Calu3 (cell line): Measurements from ENCODE around the gene TNFSF10. TPM values are rescaled to one million over a fixed set of nuclear protein-coding genes. Genes with fewer than 3 reads are reported as not detected.

ENCODE experiments used
- BruUV-seq: library from RNA; stranded (reverse); fragments of 400-500 nt; replicated peaks from 2 replicates; lab custom pipeline; 2021; lab: Mats Ljungman, UMichigan
- CTCF ChIA-PET: fragments of 300-600 bp; sonication (Branson Sonifier 250); formaldehyde crosslinking; loops from one replicate; lab custom pipeline; 2022; ENCODE audit warnings: antibody characterized with exemption; lab: Charles Lee
- DNase-seq: peaks from one replicate; pipeline ENCODE4 v3.0.0; 2022
- H3K27ac Mint-ChIP-seq: one replicate; pipeline ENCODE4 v1.8.0; 2022; ENCODE audit warnings: mixed read lengths; ENCODE audit not compliant: unreplicated experiment
- H3K27me3 Mint-ChIP-seq: one replicate; pipeline ENCODE4 v1.8.0; 2022; ENCODE audit warnings: mixed read lengths; ENCODE audit not compliant: unreplicated experiment
- H3K36me3 Mint-ChIP-seq: one replicate; pipeline ENCODE4 v1.8.0; 2022; ENCODE audit warnings: mild to moderate bottlenecking, moderate library complexity, mixed read lengths; ENCODE audit not compliant: insufficient read depth, unreplicated experiment
- H3K4me1 Mint-ChIP-seq: one replicate; pipeline ENCODE4 v1.8.0; 2022; ENCODE audit warnings: mild to moderate bottlenecking, low read depth, mixed read lengths; ENCODE audit not compliant: unreplicated experiment
- H3K4me3 Mint-ChIP-seq: one replicate; pipeline ENCODE4 v1.8.0; 2022; ENCODE audit warnings: mild to moderate bottlenecking, low read depth, moderate library complexity, mixed read lengths; ENCODE audit not compliant: unreplicated experiment
- H3K9me3 Mint-ChIP-seq: one replicate; pipeline ENCODE4 v1.8.0; 2022; ENCODE audit warnings: low read depth, mixed read lengths; ENCODE audit not compliant: unreplicated experiment
- CTCF ChIP-seq: fragments of 200-600 bp; IDR thresholded peaks from one replicate; pipeline ENCODE4 v1.8.0; 2022; ENCODE audit warnings: antibody characterized with exemption; ENCODE audit not compliant: unreplicated experiment
- intact Hi-C: fragments of 100-400 bp; cut with micrococcal nuclease; formaldehyde crosslinking; loops from one replicate; pipeline ENCODE4 v1.10.0; 2022; ENCODE audit not compliant: unreplicated experiment
- total RNA-seq: library from RNA; stranded (reverse); gene quantifications from 2 replicates; pipeline ENCODE4 v1.2.3, GENCODE V29; 2022

Gene TNFSF10
- total RNA-seq, 1 experiment from 2014 or later = 41.4 TPM

GRCh38 chr3:172539273-172539672, 16.0 kb upstream of the TNFSF10 start:
- H3K36me3 Mint-ChIP-seq = peaks cover 7% of the 10 kb centered on the region
- H3K27ac Mint-ChIP-seq = no peak overlapping the region
- peaks cover 3% of the 10 kb centered on the region for H3K9me3 Mint-ChIP-seq
- no peaks in the 10 kb centered on the region for H3K27me3 Mint-ChIP-seq
- DNase-seq = no peak
- H3K4me3 Mint-ChIP-seq = no peak overlapping the region
- intact Hi-C loops = no loop called here
- TF ChIP-seq CTCF = no peak
- H3K4me1 Mint-ChIP-seq = peaks cover 35% of the 10 kb centered on the region
- CTCF ChIA-PET = interaction anchor here (0.8 to 1.1 kb wide), 2 partner anchors 9 to 55 kb away, joined by 7 to 8 read pairs; no protein-coding TSS in a partner anchor
- no TSS peak for BruUV-seq

- no peak for TF ChIP-seq CTCF
- BruUV-seq = no TSS peak
- intact Hi-C loops = no loop called here
- no peak overlapping the region for H3K4me3 Mint-ChIP-seq
- CTCF ChIA-PET = interaction anchor here (0.8 to 1.1 kb wide), 2 partner anchors 8 to 54 kb away, joined by 7 to 8 read pairs; no protein-coding TSS in a partner anchor
- no peak for DNase-seq
- H3K36me3 Mint-ChIP-seq = peaks cover 7% of the 10 kb centered on the region
- H3K27me3 Mint-ChIP-seq = no peaks in the 10 kb centered on the region
- H3K27ac Mint-ChIP-seq = no peak overlapping the region
- H3K4me1 Mint-ChIP-seq = peaks cover 35% of the 10 kb centered on the region
- peaks cover 3% of the 10 kb centered on the region for H3K9me3 Mint-ChIP-seq
Measured at GRCh38 chr3:172538368-172539151, 15.3 kb upstream of the TNFSF10 start.

- CTCF ChIA-PET = no interaction called here
- intact Hi-C loops = no loop called here
- no peak overlapping the region for H3K4me3 Mint-ChIP-seq
Measured at GRCh38 chr3:172537507-172538158, 14.4 kb upstream of the TNFSF10 start.

GRCh38 chr3:172536993-172537419, 13.8 kb upstream of the TNFSF10 start:
- no peak for TF ChIP-seq CTCF
- no peaks in the 10 kb centered on the region for H3K27me3 Mint-ChIP-seq
- peaks cover 3% of the 10 kb centered on the region for H3K9me3 Mint-ChIP-seq
- BruUV-seq = no TSS peak
- no peak for DNase-seq
- CTCF ChIA-PET = no interaction called here
- H3K4me1 Mint-ChIP-seq = peaks cover 34% of the 10 kb centered on the region
- intact Hi-C loops = no loop called here
- no peak overlapping the region for H3K4me3 Mint-ChIP-seq
- peaks cover 7% of the 10 kb centered on the region for H3K36me3 Mint-ChIP-seq
- H3K27ac Mint-ChIP-seq = no peak overlapping the region

More at GRCh38 chr3:172537507-172538158, 14.4 kb upstream of the TNFSF10 start:
- no peak overlapping the region for H3K27ac Mint-ChIP-seq
- no TSS peak for BruUV-seq
- no peak for DNase-seq
- H3K36me3 Mint-ChIP-seq = peaks cover 7% of the 10 kb centered on the region
- TF ChIP-seq CTCF = no peak
- H3K4me1 Mint-ChIP-seq = peaks cover 35% of the 10 kb centered on the region
- H3K9me3 Mint-ChIP-seq = peaks cover 3% of the 10 kb centered on the region
- H3K27me3 Mint-ChIP-seq = no peaks in the 10 kb centered on the region
